ENCODE measurements around the gene B4GALNT3.

DNA sequence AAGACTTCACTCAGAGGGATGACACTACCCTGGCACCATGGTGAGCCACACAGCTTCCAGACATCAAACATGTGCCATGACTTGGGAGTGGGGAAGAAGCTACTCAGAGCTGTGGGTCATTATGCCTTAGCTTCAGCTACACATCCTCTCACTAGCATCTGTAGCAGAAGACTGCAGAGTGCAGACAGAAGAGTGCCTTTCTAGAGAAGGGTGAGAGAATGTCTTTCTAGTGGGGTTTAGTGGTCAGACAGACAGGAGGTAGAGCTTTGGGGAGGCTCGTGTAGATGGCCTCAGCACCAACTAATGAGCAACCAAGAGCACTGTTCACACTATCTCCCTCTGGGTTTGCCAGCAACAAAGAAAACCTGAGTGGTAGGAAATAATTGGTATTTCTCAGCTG lies 4.9 kb upstream of the B4GALNT3 start:
- TF ChIP-seq CHD2 (IDR thresholded peaks at IDR 0.05; ENCODE audit: borderline replicate concordance, low read depth, low read length): no peak
- no peak for TF ChIP-seq SIX5 (IDR thresholded peaks at IDR 0.05; ENCODE audit: low read depth, low read length, severe bottlenecking)
- TF ChIP-seq USF2 (IDR thresholded peaks at IDR 0.05; ENCODE audit: borderline replicate concordance, low read depth, low read length): no peak
- no peak for TF ChIP-seq JUND (IDR thresholded peaks at IDR 0.05; ENCODE audit: low read depth, low read length)
- no peak for TF ChIP-seq BRCA1 (IDR thresholded peaks at IDR 0.05; ENCODE audit: low read depth, low read length)
- TF ChIP-seq MAX (IDR thresholded peaks at IDR 0.05; ENCODE audit: low read depth, low read length): no peak
- TF ChIP-seq YY1 (IDR thresholded peaks at IDR 0.05; ENCODE audit: low read depth, low read length): no peak
- no peak for TF ChIP-seq MLLT1 (IDR thresholded peaks at IDR 0.05)
- TF ChIP-seq ZNF384 (IDR thresholded peaks at IDR 0.05; ENCODE audit: borderline replicate concordance, low read depth, low read length): no peak
- TF ChIP-seq JUNB (IDR thresholded peaks at IDR 0.05): no peak
- TF ChIP-seq TCF3 (IDR thresholded peaks at IDR 0.05; ENCODE audit: borderline replicate concordance, insufficient read depth, low read depth, low read length): no peak

Data from GM12878 (cell line).